ENCODE measurements around the gene VAMP8. TPM values are rescaled to one million over a fixed set of nuclear protein-coding genes. Genes with fewer than 3 reads are reported as not detected.

VAMP8 gene
- total RNA-seq, 2 donors from 2014 or later: 185 to 222 TPM

DNA sequence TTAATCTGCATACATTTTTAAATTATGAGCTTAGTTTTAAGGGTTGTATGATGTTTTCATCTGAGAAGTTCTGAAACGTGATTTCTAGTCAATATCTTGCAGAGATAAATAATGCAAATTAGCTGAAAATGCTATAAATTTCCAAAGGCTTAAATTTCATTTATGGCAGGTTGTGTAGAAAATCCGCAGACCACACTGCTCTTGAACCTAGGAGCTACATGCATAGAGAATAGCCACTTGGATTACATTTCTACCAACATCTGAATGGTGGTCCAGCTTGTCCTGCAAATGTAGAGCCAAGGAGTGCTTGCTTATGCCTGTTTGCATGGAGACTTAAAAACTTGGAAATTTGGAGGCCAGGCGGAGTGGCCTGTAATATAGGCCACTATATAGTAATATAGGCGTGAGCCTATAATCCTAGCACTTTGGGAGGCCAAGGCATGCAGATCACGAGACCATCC is 31.6 kb upstream of the VAMP8 start:
- no peak for DNase-seq
- intact Hi-C loops (cut with DNase I): no loop called here
- Histone ChIP-seq H3K27me3 (no peaks in the 10 kb centered on the region), H3K9me3 (no peaks in the 10 kb centered on the region), H3K36me3 (peaks cover 33% of the 10 kb centered on the region), H3K4me1 (no peaks in the 10 kb centered on the region), H3K9ac (ENCODE audit: low read depth in 2 of 2, low read length in 2 of 2) (no peak overlapping the region), H3K27ac (no peak overlapping the region), H3K4me3 (no peak overlapping the region)
- TF ChIP-seq, protein P1, sequence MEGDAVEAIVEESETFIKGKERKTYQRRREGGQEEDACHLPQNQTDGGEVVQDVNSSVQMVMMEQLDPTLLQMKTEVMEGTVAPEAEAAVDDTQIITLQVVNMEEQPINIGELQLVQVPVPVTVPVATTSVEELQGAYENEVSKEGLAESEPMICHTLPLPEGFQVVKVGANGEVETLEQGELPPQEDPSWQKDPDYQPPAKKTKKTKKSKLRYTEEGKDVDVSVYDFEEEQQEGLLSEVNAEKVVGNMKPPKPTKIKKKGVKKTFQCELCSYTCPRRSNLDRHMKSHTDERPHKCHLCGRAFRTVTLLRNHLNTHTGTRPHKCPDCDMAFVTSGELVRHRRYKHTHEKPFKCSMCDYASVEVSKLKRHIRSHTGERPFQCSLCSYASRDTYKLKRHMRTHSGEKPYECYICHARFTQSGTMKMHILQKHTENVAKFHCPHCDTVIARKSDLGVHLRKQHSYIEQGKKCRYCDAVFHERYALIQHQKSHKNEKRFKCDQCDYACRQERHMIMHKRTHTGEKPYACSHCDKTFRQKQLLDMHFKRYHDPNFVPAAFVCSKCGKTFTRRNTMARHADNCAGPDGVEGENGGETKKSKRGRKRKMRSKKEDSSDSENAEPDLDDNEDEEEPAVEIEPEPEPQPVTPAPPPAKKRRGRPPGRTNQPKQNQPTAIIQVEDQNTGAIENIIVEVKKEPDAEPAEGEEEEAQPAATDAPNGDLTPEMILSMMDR (IDR thresholded peaks at IDR 0.05): no peak

DNA sequence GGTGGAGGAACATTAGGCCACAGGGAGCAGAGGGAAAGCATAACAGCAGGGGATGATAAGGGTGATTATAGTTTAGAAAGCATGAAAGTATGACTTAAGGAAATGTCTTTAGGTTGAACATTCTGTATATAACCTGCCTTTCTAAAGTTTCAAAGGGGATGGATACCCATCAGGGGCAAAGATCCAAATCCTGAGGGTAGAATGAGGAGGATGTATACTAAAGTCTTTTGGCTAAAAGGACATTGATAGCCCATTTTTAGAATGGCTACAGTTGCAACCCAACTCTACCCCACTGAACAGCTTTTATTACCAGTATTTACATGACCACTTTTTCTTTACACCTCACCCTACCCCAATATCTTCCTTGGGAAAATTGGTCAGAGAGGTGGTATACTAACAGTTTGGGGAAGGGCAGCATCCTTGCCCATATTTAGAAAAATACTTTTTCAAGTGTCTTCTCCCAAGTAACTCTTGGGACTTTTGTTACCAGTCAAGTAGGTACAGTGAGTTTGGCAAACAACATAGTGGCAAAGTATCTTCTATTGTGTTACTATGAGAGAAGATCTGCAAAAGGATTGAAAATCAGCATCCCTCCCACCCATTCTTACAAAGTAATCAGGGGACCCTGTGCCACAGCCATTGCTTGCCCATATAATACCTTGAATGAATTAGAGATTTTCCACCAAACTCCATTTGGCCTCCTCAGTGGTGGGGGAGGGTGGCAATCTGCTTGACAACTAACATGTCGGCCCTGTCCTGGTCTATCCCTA is 30.1 kb upstream of the VAMP8 start:
- Histone ChIP-seq H3K27me3 (no peaks in the 10 kb centered on the region), H3K9ac (ENCODE audit: low read depth in 2 of 2, low read length in 2 of 2) (no peak overlapping the region), H3K27ac (no peak overlapping the region), H3K9me3 (no peaks in the 10 kb centered on the region), H3K36me3 (peaks cover 31% of the 10 kb centered on the region), H3K4me3 (no peak overlapping the region), H3K4me1 (no peaks in the 10 kb centered on the region)
- no peak for DNase-seq
- intact Hi-C loops (cut with DNase I): no loop called here
- TF ChIP-seq, protein P1 (IDR thresholded peaks at IDR 0.05): no peak

DNA sequence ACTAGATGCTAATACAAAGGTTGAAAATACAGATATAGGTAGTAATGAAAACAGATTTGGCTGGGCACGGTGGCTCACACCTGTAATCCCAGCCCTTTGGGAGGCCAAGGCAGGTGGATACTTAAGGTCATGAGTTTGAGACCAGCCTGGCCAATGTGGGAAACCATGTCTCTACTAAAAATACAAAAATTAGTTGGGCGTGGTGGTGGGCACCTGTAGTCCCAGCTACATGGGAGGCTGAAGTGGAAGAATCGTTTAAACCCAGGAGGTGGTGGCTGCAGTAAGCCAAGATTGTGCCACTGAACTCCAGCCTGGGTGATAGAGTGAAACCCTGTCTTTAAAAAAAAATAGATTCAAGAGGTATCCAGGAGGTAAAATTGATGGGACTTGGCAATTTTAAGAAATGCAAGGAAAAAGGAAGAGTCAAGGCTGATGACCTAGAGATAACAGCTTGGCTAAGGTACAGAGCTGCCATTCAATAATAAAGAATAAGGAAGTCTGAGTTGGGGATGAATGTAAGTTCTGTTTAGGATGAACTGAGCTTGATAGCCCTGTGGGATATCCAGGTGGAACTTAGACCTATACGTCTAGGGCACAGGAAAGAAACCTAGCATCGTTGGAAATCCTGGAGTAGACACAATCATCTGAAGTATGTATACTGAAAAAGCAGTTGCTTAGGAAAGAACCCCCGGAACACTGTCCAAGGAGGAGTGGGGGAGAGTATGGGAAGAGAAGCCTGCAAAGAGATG is 29.4 kb upstream of the VAMP8 start:
- TF ChIP-seq, protein P1 (IDR thresholded peaks at IDR 0.05): no peak
- no peak for DNase-seq
- H3K9ac ChIP-seq (ENCODE audit: low read depth in 2 of 2, low read length in 2 of 2): no peak overlapping the region
- H3K4me1 ChIP-seq: no peaks in the 10 kb centered on the region
- peaks cover 24% of the 10 kb centered on the region for H3K36me3 ChIP-seq
- intact Hi-C loops (cut with DNase I): no loop called here
- no peaks in the 10 kb centered on the region for H3K9me3 ChIP-seq
- no peaks in the 10 kb centered on the region for H3K27me3 ChIP-seq
- H3K4me3 ChIP-seq: no peak overlapping the region
- no peak overlapping the region for H3K27ac ChIP-seq

DNA sequence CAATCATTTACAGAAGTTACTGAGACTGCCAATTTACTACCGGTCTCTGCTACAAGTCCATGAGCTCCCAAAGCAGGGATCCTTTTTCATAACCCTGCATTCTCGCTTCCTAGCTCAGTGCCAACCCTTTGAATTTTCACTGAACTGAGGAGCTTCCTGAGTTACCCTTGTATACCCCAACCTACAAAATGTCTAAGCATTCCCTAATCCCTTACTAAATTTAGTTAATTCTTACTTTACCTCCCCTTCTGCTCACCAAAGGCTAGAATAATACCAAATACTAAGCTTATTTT is 28.8 kb upstream of the VAMP8 start:
- H3K9me3 ChIP-seq: no peaks in the 10 kb centered on the region
- peaks cover 19% of the 10 kb centered on the region for H3K36me3 ChIP-seq
- no peak for DNase-seq
- TF ChIP-seq, protein P1 (IDR thresholded peaks at IDR 0.05): no peak
- H3K9ac ChIP-seq (ENCODE audit: low read depth in 2 of 2, low read length in 2 of 2): no peak overlapping the region
- no peaks in the 10 kb centered on the region for H3K27me3 ChIP-seq
- no peaks in the 10 kb centered on the region for H3K4me1 ChIP-seq
- H3K4me3 ChIP-seq: no peak overlapping the region
- intact Hi-C loops (cut with DNase I): no loop called here
- H3K27ac ChIP-seq: no peak overlapping the region

DNA sequence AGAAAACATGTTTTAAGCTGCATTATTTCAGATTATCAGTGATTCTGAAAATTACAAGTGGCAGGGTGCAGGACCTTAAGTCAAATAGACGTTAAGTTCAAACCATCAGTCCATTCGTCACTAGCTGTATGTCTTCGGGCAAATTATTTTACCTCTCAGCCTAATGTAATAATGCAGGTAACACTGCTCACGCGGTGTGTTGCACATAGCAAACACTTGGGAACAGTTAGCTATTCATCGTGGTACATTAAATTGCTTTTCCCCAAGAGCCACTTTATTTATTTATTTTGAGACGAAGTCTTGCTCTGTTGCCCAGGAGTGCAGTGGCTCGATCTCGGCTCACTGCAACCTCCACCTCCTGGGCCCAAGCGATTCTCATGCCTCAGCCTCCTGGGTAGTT is 28.3 kb upstream of the VAMP8 start:
- H3K27ac ChIP-seq: no peak overlapping the region
- DNase-seq: no peak
- H3K4me3 ChIP-seq: no peak overlapping the region
- H3K4me1 ChIP-seq: no peaks in the 10 kb centered on the region
- intact Hi-C loops (cut with DNase I): no loop called here
- TF ChIP-seq, protein P1 (IDR thresholded peaks at IDR 0.05): no peak
- H3K9ac ChIP-seq (ENCODE audit: low read depth in 2 of 2, low read length in 2 of 2): no peak overlapping the region
- H3K27me3 ChIP-seq: no peaks in the 10 kb centered on the region
- H3K36me3 ChIP-seq: peaks cover 17% of the 10 kb centered on the region
- H3K9me3 ChIP-seq: no peaks in the 10 kb centered on the region
